Measurements from ENCODE around the gene BHMT. TPM values are rescaled to one million over a fixed set of nuclear protein-coding genes. Genes with fewer than 3 reads are reported as not detected.

BHMT gene
- total and polyA plus RNA-seq, 9 of the 15 experiments (the other 6 are each of a cell fraction or from before 2014, with no cell fraction given), result not detected

DNA sequence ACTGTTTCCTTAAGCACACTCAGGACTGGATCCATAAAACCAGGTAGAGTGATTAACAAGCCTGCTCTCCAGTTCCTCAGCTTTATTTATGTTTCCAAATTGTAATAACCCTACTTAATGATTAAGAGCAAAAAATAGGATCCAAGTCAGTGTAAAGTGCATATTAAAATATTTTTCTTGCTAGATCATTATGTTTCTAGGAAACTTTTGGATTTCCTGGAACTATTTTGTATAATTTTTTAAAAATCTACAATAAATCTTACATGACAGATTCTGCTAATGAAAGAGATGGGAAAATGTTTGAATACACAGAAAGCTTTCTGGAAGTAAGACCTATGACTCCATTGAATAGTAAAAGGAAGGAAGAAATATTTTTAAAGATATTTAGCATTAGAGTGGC, 35.5 kb downstream of the BHMT start:
- BruUV-seq (replicated peaks), result no TSS peak
- no peaks in the 10 kb centered on the region for H3K79me2 ChIP-seq (ENCODE audit: control insufficient read depth, insufficient read depth, low read length)
- FAIRE-seq, result no peak
- H3K9ac ChIP-seq (ENCODE audit: insufficient read depth in 1 of 2, low read depth in 2 of 2, low read length in 2 of 2), result no peak overlapping the region
- no peak overlapping the region for H3K4me2 ChIP-seq (ENCODE audit: insufficient read depth, low read length)
- no peaks in the 10 kb centered on the region for H3K9me1 ChIP-seq (ENCODE audit: control insufficient read depth, insufficient read depth, low read length)
- POLR2A ChIA-PET, result no interaction called here
- no peak overlapping the region for H3K4me3 ChIP-seq
- intact Hi-C loops (cut with micrococcal nuclease) (no loop called here), in situ Hi-C loops (cut with MboI) (no loop called here)
- DNase-seq (ENCODE audit: extremely low read depth in 1 of 4, low spot score in 3 of 4), result no peak
- no peaks in the 10 kb centered on the region for H3K9me3 ChIP-seq (replicated peaks; ENCODE audit: control insufficient read depth, insufficient read depth, low read depth, low read length)
- H3K27me3 ChIP-seq (ENCODE audit: control insufficient read depth in 2 of 2, insufficient read depth in 2 of 2, low read length in 2 of 2), result no peaks in the 10 kb centered on the region
- peaks cover 0 to 10% of the 10 kb centered on the region in 2 experiments; a peak in 4 of 5 replicates for H3K4me1 ChIP-seq (replicated peaks in 1 of 2; ENCODE audit: control insufficient read depth in 2 of 2, insufficient read depth in 2 of 2, low read length in 2 of 2)
- H3K36me3 ChIP-seq (ENCODE audit: control insufficient read depth, insufficient read depth, low read length), result no peaks in the 10 kb centered on the region
- H4K20me1 ChIP-seq (replicated peaks; ENCODE audit: control insufficient read depth, insufficient read depth, low read length), result no peaks in the 10 kb centered on the region
- TF ChIP-seq ZNF609 (CRISPR knock-in tag; IDR thresholded peaks at IDR 0.05; ENCODE audit: borderline replicate concordance) (no peak), ZNF263 (CRISPR knock-in tag; IDR thresholded peaks at IDR 0.05; ENCODE audit: borderline replicate concordance) (no peak), CREBBP (IDR thresholded peaks at IDR 0.05; ENCODE audit: low read depth, low read length) (no peak), ZKSCAN8 (CRISPR knock-in tag; IDR thresholded peaks at IDR 0.05) (no peak), ETV1 (tag; conservative IDR thresholded peaks at IDR 0.05; ENCODE audit: low read depth) (no peak), ZNF551 (CRISPR knock-in tag; IDR thresholded peaks at IDR 0.05) (no peak), ZNF175 (CRISPR knock-in tag; IDR thresholded peaks at IDR 0.05; ENCODE audit: low read depth) (no peak)
- TF ChIP-seq, protein P1, sequence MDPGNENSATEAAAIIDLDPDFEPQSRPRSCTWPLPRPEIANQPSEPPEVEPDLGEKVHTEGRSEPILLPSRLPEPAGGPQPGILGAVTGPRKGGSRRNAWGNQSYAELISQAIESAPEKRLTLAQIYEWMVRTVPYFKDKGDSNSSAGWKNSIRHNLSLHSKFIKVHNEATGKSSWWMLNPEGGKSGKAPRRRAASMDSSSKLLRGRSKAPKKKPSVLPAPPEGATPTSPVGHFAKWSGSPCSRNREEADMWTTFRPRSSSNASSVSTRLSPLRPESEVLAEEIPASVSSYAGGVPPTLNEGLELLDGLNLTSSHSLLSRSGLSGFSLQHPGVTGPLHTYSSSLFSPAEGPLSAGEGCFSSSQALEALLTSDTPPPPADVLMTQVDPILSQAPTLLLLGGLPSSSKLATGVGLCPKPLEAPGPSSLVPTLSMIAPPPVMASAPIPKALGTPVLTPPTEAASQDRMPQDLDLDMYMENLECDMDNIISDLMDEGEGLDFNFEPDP (CRISPR knock-in tag; IDR thresholded peaks at IDR 0.05), result no peak
- TF ChIP-seq, protein P2, sequence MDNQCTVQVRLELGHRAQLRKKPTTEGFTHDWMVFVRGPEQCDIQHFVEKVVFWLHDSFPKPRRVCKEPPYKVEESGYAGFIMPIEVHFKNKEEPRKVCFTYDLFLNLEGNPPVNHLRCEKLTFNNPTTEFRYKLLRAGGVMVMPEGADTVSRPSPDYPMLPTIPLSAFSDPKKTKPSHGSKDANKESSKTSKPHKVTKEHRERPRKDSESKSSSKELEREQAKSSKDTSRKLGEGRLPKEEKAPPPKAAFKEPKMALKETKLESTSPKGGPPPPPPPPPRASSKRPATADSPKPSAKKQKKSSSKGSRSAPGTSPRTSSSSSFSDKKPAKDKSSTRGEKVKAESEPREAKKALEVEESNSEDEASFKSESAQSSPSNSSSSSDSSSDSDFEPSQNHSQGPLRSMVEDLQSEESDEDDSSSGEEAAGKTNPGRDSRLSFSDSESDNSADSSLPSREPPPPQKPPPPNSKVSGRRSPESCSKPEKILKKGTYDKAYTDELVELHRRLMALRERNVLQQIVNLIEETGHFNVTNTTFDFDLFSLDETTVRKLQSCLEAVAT (IDR thresholded peaks at IDR 0.05), result no peak
- CTCF ChIA-PET (ENCODE audit: low intra/inter-chr PET ratio), result no interaction called here
- no peak overlapping the region for H3K27ac ChIP-seq (ENCODE audit: extremely low read depth, low read depth, low read length)
- H2AFZ ChIP-seq (ENCODE audit: low read depth, low read length), result no peak overlapping the region
- no peak for ATAC-seq
